IMR-90 (cell line): Measurements from ENCODE around the gene TFDP2.

Source experiments
- BHLHE40 ChIP-seq: fragments of 150-350 bp; IDR thresholded peaks from 2 replicates; pipeline ENCODE4 v1.6.1; 2016; ENCODE audit warnings: mild to moderate bottlenecking, low read depth, low read length
- CEBPB ChIP-seq: IDR thresholded peaks from 2 replicates; pipeline ENCODE4 v1.6.1; 2012; ENCODE audit warnings: low read depth, low read length, improper control_type of control experiment
- CTCF ChIP-seq: conservative IDR thresholded peaks from 2 replicates; pipeline ENCODE4 v1.5.1; 2012; ENCODE audit warnings: mild to moderate bottlenecking, low read depth, low read length, improper control_type of control experiment
- MAZ ChIP-seq: IDR thresholded peaks from 2 replicates; pipeline ENCODE4 v1.6.1; 2012; ENCODE audit warnings: low read depth, mild to moderate bottlenecking, low read length, improper control_type of control experiment, moderate library complexity, borderline replicate concordance
- MXI1 ChIP-seq: IDR thresholded peaks from 2 replicates; pipeline ENCODE4 v1.6.1; 2012; ENCODE audit warnings: low read depth, mild to moderate bottlenecking, low read length, moderate library complexity, borderline replicate concordance
- POLR2A ChIP-seq: IDR thresholded peaks from 2 replicates; pipeline ENCODE4 v1.6.1; 2012; ENCODE audit warnings: mild to moderate bottlenecking, low read depth, low read length
- RFX5 ChIP-seq: IDR thresholded peaks from 2 replicates; pipeline ENCODE4 v1.8.0; 2012; ENCODE audit warnings: low read depth, mild to moderate bottlenecking, low read length, moderate library complexity

GRCh38 chr3:141996437-141996836 is 152.9 kb downstream of the TFDP2 start:
- TF ChIP-seq CTCF, result no peak
- no peak for TF ChIP-seq MAZ
- TF ChIP-seq POLR2A, result no peak
- no peak for TF ChIP-seq BHLHE40
- no peak for TF ChIP-seq CEBPB
- no peak for TF ChIP-seq MXI1
- no peak for TF ChIP-seq RFX5
